H9 (cell line): Measurements from ENCODE around the gene EIF6. TPM values are rescaled to one million over a fixed set of nuclear protein-coding genes. Genes with fewer than 3 reads are reported as not detected.

Experiments used
- DNase-seq: peaks from one replicate; pipeline ENCODE4 v3.0.0-alpha.2; 2017
- H2AFZ ChIP-seq: one replicate; pipeline ENCODE4 v1.6.1; 2013; ENCODE audit warnings: mild to moderate bottlenecking, low read length, control low read depth, moderate library complexity
- H2AK5ac ChIP-seq: 2 replicates; pipeline ENCODE4 v1.6.1; 2013; ENCODE audit warnings: low read length, control low read depth, mixed read lengths; ENCODE audit not compliant: insufficient read length
- H2BK120ac ChIP-seq: one replicate; pipeline ENCODE4 v1.6.1; 2013; ENCODE audit warnings: low read depth, mild to moderate bottlenecking, low read length, control low read depth, inconsistent platforms; ENCODE audit not compliant: poor library complexity, severe bottlenecking
- H2BK12ac ChIP-seq: 2 replicates; pipeline ENCODE4 v1.6.1; 2013; ENCODE audit warnings: low read length, control low read depth, mixed read lengths, low read depth; ENCODE audit not compliant: insufficient read length
- H2BK15ac ChIP-seq: 2 replicates; pipeline ENCODE4 v1.6.1; 2013; ENCODE audit warnings: low read depth, low read length, control low read depth
- H2BK20ac ChIP-seq: one replicate; pipeline ENCODE4 v1.6.1; 2013; ENCODE audit warnings: low read depth, mild to moderate bottlenecking, low read length, control low read depth, inconsistent platforms; ENCODE audit not compliant: poor library complexity, severe bottlenecking
- H2BK5ac ChIP-seq: 2 replicates; pipeline ENCODE4 v1.6.1; 2013; ENCODE audit warnings: low read length, control low read depth, mixed read lengths; ENCODE audit not compliant: insufficient read length
- H3K14ac ChIP-seq: 2 replicates; pipeline ENCODE4 v1.6.1; 2013; ENCODE audit warnings: low read length, control low read depth; ENCODE audit not compliant: insufficient read depth
- H3K18ac ChIP-seq: 2 replicates; pipeline ENCODE4 v1.6.1; 2013; ENCODE audit warnings: low read depth, mild to moderate bottlenecking, mixed read lengths, low read length, control low read depth; ENCODE audit not compliant: insufficient read length
- H3K23ac ChIP-seq: 2 replicates; pipeline ENCODE4 v1.6.1; 2013; ENCODE audit warnings: low read length, control low read depth, mixed read lengths, low read depth; ENCODE audit not compliant: insufficient read length
- H3K23me2 ChIP-seq: 2 replicates; pipeline ENCODE4 v1.6.1; 2013; ENCODE audit warnings: low read depth, mild to moderate bottlenecking, mixed read lengths, low read length, control low read depth; ENCODE audit not compliant: insufficient read length, poor library complexity, severe bottlenecking
- H3K27ac ChIP-seq: 2 replicates; pipeline ENCODE4 v1.5.1; 2013; ENCODE audit warnings: low read length, control low read depth, mixed read lengths, low read depth; ENCODE audit not compliant: insufficient read length
- H3K27me3 ChIP-seq: 2 replicates; pipeline ENCODE4 v1.6.1; 2013; ENCODE audit warnings: low read length, control low read depth, inconsistent platforms; ENCODE audit not compliant: insufficient read depth
- H3K4ac ChIP-seq: 2 replicates; pipeline ENCODE4 v1.6.1; 2013; ENCODE audit warnings: low read depth, mild to moderate bottlenecking, control low read depth, inconsistent platforms, low read length, moderate library complexity
- H3K4me1 ChIP-seq: 2 replicates; pipeline ENCODE4 v1.6.1; 2013; ENCODE audit warnings: low read length, control low read depth, inconsistent platforms; ENCODE audit not compliant: insufficient read depth
- H3K4me2 ChIP-seq: 2 replicates; pipeline ENCODE4 v1.6.1; 2013; ENCODE audit warnings: low read length, control low read depth, mixed read lengths; ENCODE audit not compliant: insufficient read length, insufficient read depth
- H3K56ac ChIP-seq: 2 replicates; pipeline ENCODE4 v1.6.1; 2013; ENCODE audit warnings: low read depth, mild to moderate bottlenecking, mixed read lengths, low read length, control low read depth; ENCODE audit not compliant: insufficient read length
- H3K79me1 ChIP-seq: 2 replicates; pipeline ENCODE4 v1.6.1; 2013; ENCODE audit warnings: low read depth, mild to moderate bottlenecking, moderate library complexity, low read length, control low read depth, inconsistent platforms; ENCODE audit not compliant: insufficient read depth, poor library complexity, severe bottlenecking
- H3K79me2 ChIP-seq: 2 replicates; pipeline ENCODE4 v1.6.1; 2013; ENCODE audit warnings: low read length, control low read depth, inconsistent platforms; ENCODE audit not compliant: insufficient read depth
- H3K9ac ChIP-seq: 2 replicates; pipeline ENCODE4 v1.6.1; 2013; ENCODE audit warnings: low read length, control low read depth, mixed read lengths; ENCODE audit not compliant: insufficient read length; ENCODE audit errors: extremely low read depth
- H3K9me3 ChIP-seq: one replicate; pipeline ENCODE4 v1.6.1; 2013; ENCODE audit warnings: low read depth, low read length, inconsistent platforms; ENCODE audit not compliant: control insufficient read depth
- H3T11ph ChIP-seq: one replicate; pipeline ENCODE4 v1.6.1; 2013; ENCODE audit warnings: mild to moderate bottlenecking, low read length, control low read depth, inconsistent platforms
- H4K20me1 ChIP-seq: one replicate; pipeline ENCODE4 v1.6.1; 2013; ENCODE audit not compliant: control insufficient read depth, insufficient read length, insufficient read depth
- H4K5ac ChIP-seq: 2 replicates; pipeline ENCODE4 v1.6.1; 2013; ENCODE audit warnings: low read depth, mild to moderate bottlenecking, mixed read lengths, low read length, control low read depth; ENCODE audit not compliant: insufficient read length
- H4K8ac ChIP-seq: replicated peaks from 2 replicates; pipeline ENCODE4 v1.6.1; 2013; ENCODE audit warnings: low read length, control low read depth, mixed read lengths, low read depth; ENCODE audit not compliant: insufficient read length
- H4K91ac ChIP-seq: 2 replicates; pipeline ENCODE4 v1.6.1; 2013; ENCODE audit warnings: low read depth, mild to moderate bottlenecking, moderate library complexity, mixed read lengths, low read length, control low read depth; ENCODE audit not compliant: insufficient read length
- H3K27ac Mint-ChIP-seq, 3 experiments: 2 replicates in 2 of 3; 3 replicates in 1 of 3; pipeline ENCODE4 v1.8.0; 2020 to 2021; ENCODE audit warnings: mixed read lengths in 3 of 3, mild to moderate bottlenecking in 1 of 3, moderate library complexity in 1 of 3
- H3K27me3 Mint-ChIP-seq: 2 replicates; pipeline ENCODE4 v1.8.0; 2021; ENCODE audit warnings: low read depth, mild to moderate bottlenecking, moderate library complexity, mixed read lengths
- H3K36me3 Mint-ChIP-seq, 3 experiments: 2 replicates in 2 of 3; 3 replicates in 1 of 3; pipeline ENCODE4 v1.8.0; 2020 to 2021; ENCODE audit warnings: low read depth in 3 of 3, mixed read lengths in 3 of 3; ENCODE audit not compliant: insufficient read depth in 1 of 3
- H3K4me1 Mint-ChIP-seq, 2 experiments: 2 replicates each; pipeline ENCODE4 v1.8.0; 2020; ENCODE audit warnings: mixed read lengths in 2 of 2
- H3K4me3 Mint-ChIP-seq, 2 experiments: 2 replicates in 1 of 2; 3 replicates in 1 of 2; pipeline ENCODE4 v1.8.0; 2020 to 2021; ENCODE audit warnings: mild to moderate bottlenecking in 2 of 2, mixed read lengths in 2 of 2, moderate library complexity in 1 of 2
- H3K9me3 Mint-ChIP-seq, 2 experiments: 2 replicates in 1 of 2; 3 replicates in 1 of 2; pipeline ENCODE4 v1.8.0; 2020; ENCODE audit warnings: mild to moderate bottlenecking in 2 of 2, mixed read lengths in 2 of 2, moderate library complexity in 1 of 2
- CTCF ChIP-seq: fragments of 200-600 bp; sonication (generic); conservative IDR thresholded peaks from 3 replicates; pipeline ENCODE4 v1.8.0; 2021; ENCODE audit warnings: antibody characterized with exemption, mild to moderate bottlenecking
- WGBS: extraction: QIAGEN DNeasy Blood & Tissue Kit; methylation state at CpG from one replicate; pipeline ENCODE4 v1.1.7; 2013; ENCODE audit warnings: missing lambda C conversion rate, low lambda C conversion rate, mixed read lengths; ENCODE audit not compliant: insufficient read length; ENCODE audit errors: extremely low coverage; 5-methylcytosine and 5-hydroxymethylcytosine counted together
- total RNA-seq: library from RNA; stranded (reverse); gene quantifications from 2 replicates; pipeline ENCODE4 v1.2.1, GENCODE V29; 2021

The EIF6 gene
- total RNA-seq, 1 experiment from 2014 or later: 150 TPM

DNA sequence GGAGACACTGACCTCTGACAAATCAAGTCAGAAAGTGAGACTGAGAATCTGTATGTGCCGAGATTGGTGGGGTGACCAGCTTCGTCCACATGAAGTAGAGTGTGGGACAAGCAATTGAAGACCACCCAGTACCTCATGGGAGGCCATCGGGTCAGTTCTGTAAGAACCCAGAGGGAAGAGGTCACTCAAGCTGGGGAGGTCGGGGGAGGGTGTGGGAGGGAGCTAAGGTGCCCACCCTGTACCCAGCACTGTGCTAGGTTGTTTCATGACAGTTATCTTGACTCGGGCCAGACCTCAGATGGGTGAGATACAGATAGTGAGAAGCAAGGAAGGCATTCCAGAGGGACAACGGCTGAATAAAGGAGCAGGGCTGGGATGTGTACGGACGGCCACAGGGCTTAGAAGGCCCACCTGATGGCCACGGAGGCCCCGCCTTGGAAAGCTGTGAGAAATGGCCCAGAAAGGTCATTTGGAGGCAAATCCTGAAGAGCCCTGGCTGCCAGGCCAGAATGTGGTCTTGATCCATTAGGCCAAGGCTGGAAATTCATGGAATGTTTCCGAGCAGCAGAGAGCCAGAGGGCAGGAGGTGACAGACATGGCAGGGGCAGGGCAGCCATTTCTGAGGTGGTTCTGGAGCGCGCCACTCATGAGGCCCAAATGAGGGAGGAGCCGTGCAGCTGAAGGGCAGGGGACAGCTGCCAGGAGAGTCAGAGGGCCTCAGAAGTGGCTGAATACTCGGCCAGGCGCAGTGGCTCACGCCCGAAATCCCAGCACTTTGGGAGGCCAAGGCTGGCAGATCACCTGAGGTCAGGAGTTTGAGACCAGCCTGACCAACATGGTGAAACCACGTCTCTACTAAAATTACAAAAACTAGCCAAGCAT lies 14.3 kb downstream of the EIF6 start:
- H3K4me2 ChIP-seq: no peak overlapping the region
- no peak overlapping the region for H3K4ac ChIP-seq
- H3K4me1 ChIP-seq: no peaks in the 10 kb centered on the region; the same call in 1 of the 2 replicates
- H2AK5ac ChIP-seq: no peak overlapping the region
- no peak overlapping the region for H4K91ac ChIP-seq
- no peaks in the 10 kb centered on the region for H3K9me3 ChIP-seq
- H3K23ac ChIP-seq: no peak overlapping the region
- H2BK120ac ChIP-seq: no peak overlapping the region
- no peak for DNase-seq
- Mint-ChIP-seq H3K4me1 (peaks cover 29 to 33% of the 10 kb centered on the region in 2 experiments), H3K36me3 (peaks cover 0 to 55% (median 37%) of the 10 kb centered on the region in 3 experiments; a peak in 5 of 7 replicates), H3K4me3 (peak overlapping the region in 1 of 2 experiments; percentile 40; a peak in 1 of 5 replicates), H3K27me3 (no peaks in the 10 kb centered on the region; the same call in 1 of the 2 replicates), H3K27ac (peak overlapping the region in 2 of 3 experiments; percentile 81 to 85; a peak in 4 of 7 replicates), H3K9me3 (no peaks in the 10 kb centered on the region; a peak in 1 of 5 replicates)
- H3K9ac ChIP-seq: no peak overlapping the region
- no peak overlapping the region for H3K14ac ChIP-seq
- no peak overlapping the region for H4K5ac ChIP-seq
- H2AFZ ChIP-seq: no peak overlapping the region
- H3K27ac ChIP-seq: no peak overlapping the region
- TF ChIP-seq CTCF: no peak
- no peak overlapping the region for H2BK5ac ChIP-seq
- no peak overlapping the region for H2BK15ac ChIP-seq
- H3K27me3 ChIP-seq: no peaks in the 10 kb centered on the region
- no peaks in the 10 kb centered on the region for H3K23me2 ChIP-seq
- no peak overlapping the region for H3T11ph ChIP-seq
- H2BK12ac ChIP-seq: no peak overlapping the region
- no peak overlapping the region for H2BK20ac ChIP-seq
- H4K20me1 ChIP-seq: no peaks in the 10 kb centered on the region
- no peaks in the 10 kb centered on the region for H3K79me2 ChIP-seq
- no peak overlapping the region for H4K8ac ChIP-seq
- H3K18ac ChIP-seq: no peak overlapping the region
- no CpG with 5 or more reads among the region's 19 CpGs for WGBS
- no peak overlapping the region for H3K56ac ChIP-seq
- H3K79me1 ChIP-seq: no peaks in the 10 kb centered on the region
